DMS53 treated with DMSO at 0.1 percent for 48 hours (cell line): ENCODE data around the gene IVD.

Experiments used
- DNase-seq: peaks from one replicate; lab custom pipeline; 2025; ENCODE audit not compliant: unreplicated experiment; lab: John Stamatoyannopoulos, UW

The IVD gene

DNA sequence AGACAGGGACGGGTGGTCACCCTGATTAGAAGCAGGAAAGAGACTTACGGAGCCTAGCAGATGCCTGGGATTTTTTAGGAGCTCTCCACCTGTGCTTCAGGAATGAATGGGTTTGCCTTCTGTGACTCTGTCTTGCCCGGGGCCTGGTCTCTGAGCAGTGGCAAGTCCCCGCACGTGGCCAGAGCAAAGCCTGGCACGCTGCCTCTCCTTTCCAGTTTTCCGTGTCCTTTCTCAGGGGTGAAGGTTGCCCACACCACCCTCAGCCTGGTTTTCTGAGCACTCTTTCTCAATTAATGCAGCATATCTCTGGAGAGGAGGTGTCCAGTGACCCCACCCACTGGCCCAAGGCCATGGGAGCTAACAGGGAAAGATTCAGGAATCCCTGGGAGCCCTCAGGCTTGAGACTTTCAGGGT lies 50.7 kb downstream of the IVD start:
- DNase-seq = no peak

DNA sequence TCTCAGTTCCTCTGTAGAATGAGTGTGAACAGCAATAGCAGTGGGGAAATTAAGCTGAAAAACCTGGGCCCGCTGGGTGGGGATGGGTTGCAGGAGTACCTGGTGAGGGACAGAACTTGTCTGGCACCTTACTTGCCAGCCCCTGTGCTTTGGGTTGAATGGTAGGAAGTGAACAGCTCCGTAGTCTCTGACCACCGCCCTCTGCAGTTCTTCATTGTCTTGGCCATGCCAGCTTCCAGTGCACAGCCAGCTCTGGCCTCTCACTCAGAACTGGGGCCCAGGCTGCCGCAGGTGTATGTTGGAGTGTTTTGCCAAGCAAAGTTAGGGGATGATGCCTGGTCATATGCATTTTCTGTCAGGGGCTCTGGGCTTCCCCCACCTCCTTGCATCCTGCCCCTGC lies 51.1 kb downstream of the IVD start:
- no peak for DNase-seq

GRCh38 chr15:40458495-40459371 lies 53.1 kb downstream of the IVD start:
- no peak for DNase-seq

GRCh38 chr15:40459391-40460015 lies 53.9 kb downstream of the IVD start:
- no peak for DNase-seq

GRCh38 chr15:40460404-40460803 lies 54.8 kb downstream of the IVD start:
- no peak for DNase-seq

GRCh38 chr15:40461958-40462357 lies 56.4 kb downstream of the IVD start:
- DNase-seq = no peak

GRCh38 chr15:40463279-40463678 lies 57.7 kb downstream of the IVD start:
- DNase-seq = no peak

DNA sequence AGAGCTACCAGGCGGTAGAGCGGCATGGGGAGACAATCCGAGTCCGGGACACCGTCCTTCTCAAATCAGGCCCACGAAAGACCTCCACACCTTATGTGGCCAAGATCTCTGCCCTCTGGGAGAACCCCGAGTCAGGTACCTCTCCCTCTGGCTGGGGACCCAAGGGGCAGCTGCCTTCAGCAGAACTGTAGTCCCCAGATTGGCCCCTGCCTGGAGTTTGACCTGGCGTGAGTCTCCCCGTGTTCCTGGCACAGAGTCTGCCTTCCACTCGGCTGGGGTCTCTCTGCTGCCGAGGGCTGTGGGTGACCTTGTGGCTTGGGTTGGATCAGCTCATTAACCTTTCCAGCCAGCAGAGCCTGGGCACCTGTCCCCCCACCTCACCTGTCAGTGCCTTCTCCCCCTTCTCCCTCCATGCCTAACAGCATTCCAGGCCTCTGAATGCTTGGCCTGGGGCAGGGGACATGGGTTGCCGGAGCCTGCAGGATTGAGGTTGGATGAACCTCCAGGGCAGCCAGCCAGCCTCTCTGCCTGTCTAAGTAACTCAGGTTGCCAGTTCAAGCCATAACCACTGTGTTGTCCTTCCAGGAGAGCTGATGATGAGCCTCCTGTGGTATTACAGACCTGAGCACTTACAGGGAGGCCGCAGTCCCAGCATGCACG lies 58.4 kb downstream of the IVD start:
- DNase-seq = no peak

DNA sequence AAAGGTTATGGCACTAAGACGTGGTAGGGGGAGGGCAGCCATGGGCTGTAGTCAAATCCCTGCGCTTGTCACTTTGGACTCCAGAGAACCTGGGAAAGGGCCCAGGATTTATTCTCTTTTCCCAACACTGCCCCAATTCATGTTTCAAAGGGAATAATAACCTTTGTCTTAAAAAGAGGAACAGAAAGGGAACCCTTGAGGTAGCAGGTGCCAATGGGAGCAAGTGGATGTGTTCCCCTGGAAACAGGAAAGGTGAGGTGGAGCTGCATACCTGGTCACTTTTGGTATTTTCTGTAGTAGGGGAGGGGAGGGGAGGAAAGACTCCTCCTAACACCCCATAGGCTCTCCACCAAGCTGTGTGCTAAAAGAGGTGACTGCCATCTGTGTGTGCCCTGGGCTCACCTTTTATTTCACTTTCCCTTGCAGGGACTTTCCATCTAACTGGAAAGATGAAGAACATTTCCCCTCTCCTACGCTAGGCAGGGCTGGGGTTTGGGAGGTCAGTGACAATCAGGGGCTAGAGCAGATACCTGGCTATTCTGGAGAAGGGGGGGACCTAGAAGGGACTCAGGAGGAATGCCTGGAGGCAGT lies 59.1 kb downstream of the IVD start:
- DNase-seq = no peak

DNA sequence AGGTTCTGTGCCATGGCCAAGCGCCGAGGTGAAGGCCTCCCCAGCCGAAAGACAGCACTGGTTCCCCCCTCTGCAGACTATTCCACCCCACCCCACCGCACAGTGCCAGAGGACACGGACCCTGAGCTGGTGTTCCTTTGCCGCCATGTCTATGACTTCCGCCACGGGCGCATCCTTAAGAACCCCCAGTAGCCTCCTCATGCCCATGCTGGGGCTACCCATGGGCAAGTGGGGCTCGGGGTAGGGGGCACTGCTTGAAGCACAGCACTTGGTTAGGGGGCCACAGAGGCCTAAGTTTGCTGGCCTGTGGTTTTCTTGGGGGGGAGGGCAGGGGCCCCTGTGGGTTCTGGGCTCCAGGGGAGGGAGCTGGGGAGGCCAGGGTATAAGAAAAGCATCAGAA lies 60.3 kb downstream of the IVD start:
- DNase-seq = no peak

- DNase-seq = no peak
Measured at GRCh38 chr15:40466426-40467260, 61.0 kb downstream of the IVD start.

GRCh38 chr15:40467261-40467615 lies 61.6 kb downstream of the IVD start:
- no peak for DNase-seq

DNA sequence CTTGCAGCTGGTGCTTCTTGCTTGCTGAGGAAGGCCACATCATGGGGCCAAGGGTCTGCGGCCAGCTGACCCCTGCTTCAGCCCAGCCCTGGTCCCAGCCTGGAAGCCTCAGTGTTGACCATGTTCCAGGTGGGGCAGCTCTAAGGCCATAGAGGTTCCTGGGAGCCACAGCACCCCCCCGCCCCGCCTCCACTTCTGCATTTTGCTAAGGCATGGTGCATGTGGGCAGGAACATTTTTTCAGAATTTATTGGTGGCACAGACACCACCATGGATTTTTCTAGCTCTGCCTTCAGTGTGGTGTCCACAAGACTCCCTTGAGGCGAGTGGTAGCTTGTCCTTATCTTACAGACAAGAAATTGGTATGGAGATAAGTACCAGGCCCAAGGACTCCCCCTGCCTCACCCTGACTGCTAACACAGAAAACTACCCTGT lies 63.3 kb downstream of the IVD start:
- no peak for DNase-seq

GRCh38 chr15:40469776-40470390 lies 64.3 kb downstream of the IVD start:
- DNase-seq = no peak

DNA sequence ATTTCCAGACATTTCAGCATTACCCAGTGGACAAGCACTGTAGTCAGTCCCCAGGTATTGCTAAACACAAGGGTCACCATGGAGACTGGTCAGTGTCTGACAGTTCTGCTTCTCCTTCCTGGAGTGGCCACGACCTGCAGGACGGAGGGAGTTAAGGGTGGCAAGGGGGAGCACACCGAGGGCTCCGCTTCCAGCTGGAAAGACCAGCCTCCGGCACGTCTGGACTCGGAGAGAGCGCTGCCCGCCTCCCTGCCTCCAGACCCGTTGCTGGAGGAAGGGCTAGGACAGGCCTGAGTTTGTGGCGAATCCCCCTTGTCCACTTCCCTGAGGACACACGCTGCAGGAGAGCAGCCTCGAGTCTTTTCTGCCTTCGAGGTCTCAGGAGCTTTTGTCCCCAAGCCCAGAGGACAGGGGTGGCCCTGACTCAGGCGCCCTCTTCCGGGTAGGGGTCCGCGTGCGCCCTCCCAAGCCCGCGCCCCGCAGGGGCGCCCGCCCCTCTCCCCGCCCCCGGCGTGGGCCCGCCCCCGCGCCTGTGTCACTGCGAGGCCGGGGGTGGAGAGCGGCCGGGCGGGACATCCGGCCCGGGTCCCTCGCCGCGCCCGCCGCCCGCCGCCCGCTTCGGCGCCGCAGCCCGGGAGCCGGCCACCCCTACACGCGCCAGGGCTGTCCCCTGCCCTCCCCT lies 65.0 kb downstream of the IVD start, which contains the start of gene CHST14:
TSS of gene CHST14 (plus strand) at position 562 of the 682 bp plus-strand sequence. CDS start 230 bp downstream, outside the sequence.
- DNase-seq = peak; percentile 27
